SIG-M5 (cell line): Measurements from ENCODE around the gene RFXANK.
"Not testable (repeated sequence)": the region's sequence is repeated elsewhere in the genome, so short reads cannot be mapped to it uniquely, and the experiment has no call there.

Experiments
- DNase-seq: peaks from one replicate; lab custom pipeline; 2025; lab: John Stamatoyannopoulos, UW

The RFXANK gene

DNA sequence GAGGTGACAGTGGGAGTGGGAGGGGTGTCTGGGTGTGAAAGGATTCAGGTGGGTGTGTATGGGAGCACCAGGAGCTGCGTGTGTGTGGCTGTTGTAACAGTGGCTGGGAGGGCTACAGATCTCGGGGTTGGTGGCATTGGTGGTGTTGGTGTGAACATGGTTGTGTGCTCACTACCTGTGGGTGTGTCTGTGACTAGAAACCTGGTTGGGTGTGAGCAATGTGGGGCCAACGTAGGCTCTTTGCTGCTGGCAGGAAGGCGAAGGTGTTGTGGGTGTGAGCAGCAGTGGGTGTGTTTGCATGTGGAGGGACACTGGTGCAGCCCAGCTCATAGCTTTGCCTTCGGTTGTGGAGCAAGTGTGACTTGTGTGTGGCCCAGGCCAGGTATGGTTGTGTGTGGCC is 14.9 kb downstream of the RFXANK start:
- DNase-seq, result no peak

GRCh38 chr19:19207637-19208572 is 15.8 kb downstream of the RFXANK start:
- DNase-seq, result no peak

GRCh38 chr19:19209372-19209771 is 17.3 kb downstream of the RFXANK start:
- DNase-seq, result no peak

DNA sequence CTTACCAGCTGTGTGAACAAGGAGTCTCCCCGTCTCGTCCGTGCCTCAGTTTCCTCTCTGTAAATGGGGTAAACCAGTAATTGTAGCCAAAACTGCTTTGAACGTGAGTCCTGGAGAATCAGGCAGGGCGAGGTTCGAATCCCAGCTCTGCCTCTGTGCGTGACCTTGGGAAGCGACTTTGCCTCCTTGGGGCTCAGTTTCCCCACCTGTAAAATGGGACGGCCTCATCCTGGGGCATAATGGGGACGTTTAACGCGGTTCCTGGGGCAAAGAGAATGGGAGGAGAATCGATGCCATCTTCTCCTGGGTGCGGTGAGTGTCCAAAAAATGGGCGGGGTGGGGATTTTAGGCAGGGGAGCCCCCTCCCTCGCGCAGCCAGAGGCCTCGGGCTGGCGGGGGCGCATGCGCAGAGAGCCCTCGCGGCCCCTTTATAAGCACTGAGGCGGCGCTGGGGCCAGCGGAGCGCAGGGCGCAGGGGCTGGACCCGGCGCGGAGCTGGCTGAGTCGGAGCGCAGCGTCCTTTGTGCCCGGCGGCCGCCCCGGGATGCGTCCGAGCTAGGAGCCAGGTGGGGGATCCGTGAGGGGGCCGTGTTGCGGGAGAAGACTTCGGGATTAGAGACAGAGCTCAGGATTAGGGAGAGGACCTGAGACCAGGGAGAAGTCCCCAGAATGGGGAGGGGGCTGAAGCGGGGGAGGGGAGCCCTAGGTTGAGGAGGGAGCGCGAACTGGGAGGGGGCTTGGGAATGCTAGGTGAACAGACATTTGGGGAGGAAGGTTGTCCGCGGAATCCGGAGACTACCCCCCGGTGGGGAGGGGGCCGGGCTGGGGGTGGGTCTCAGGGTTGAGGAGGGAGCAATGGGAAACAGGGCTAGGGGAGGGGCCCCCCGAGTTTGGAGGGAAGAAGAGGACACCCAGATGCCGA is 19.7 kb downstream of the RFXANK start, which contains the start of gene NCAN:
Gene NCAN (plus strand): TSS at position 460 of the 922 bp plus-strand sequence. CDS start 4,996 bp downstream, outside the sequence.
- no peak for DNase-seq

DNA sequence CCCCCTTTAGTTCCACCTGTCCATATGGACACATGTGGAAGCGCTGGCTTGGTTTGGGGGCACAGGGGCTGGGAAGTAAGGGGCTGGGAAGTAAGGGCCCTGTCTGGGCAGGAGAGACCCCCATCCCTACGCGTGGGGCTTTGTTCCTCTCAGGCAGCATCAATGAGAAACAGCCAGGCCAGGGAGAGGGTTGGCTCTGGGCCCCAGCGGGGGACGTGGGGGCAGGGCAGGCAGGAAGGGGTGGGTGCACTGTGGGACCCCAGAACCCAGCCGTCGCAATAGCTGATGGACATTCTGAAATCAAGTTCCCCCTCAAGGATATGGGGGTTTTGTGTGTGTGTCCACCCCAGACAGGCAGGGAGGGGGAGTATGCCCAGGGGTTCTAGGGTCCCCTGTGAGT is 20.9 kb downstream of the RFXANK start:
- DNase-seq, result no peak

DNA sequence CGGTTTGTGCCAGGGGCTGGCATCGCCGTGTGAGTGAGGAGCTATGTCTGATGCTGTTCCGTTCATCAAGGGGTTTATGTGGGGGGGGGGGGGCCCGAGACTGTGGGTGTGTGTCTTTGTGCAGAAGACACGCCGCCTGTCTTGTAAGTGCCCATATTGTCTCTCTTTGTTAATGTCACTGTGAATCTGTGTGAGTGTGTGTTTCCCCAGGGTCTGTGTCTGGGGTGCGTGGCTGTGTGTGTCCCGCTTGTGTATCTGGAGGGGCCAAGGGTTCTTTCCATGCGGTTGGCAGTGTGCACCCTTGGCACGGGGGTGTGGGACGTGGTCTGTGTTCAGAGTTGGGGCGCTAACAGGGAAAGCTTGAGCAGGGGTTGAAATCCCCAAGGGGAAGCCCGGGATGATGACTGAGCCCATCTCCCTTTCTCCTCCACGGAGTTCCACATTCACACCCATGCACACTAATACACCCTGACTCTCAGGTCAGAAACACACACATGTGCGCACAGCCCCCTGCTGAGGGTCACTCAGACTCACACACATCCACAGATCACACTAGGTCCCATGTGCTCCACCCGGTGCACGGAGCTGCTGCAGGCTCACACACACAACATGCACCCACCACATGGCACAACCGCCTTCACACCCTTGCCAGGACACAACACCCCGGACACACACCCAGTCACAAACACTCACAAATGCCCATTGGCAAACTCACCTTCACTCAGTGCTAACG is 21.5 kb downstream of the RFXANK start:
- no peak for DNase-seq

- DNase-seq, result no peak
Measured at GRCh38 chr19:19214159-19214490, 22.1 kb downstream of the RFXANK start.

DNA sequence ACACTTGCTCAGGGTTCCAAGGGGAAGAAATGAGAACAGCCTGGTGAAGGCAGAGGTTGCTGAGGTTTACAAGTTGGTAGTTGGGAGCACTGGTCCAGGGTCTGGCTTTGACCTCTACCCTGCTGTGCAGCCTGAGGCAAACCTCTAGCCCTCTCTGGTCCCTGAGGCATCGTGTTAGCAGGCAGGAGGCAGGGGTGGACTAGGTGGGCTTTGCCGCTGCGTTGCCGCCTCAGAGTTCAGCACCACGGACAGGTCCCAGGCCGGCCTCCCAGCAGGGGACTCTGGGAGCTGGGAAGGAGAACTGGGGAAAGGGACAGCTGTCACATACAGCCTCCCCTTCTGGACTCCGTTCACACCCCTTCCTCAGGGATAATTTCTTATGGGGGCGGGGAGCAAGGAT is 22.8 kb downstream of the RFXANK start:
- DNase-seq, result no peak

DNA sequence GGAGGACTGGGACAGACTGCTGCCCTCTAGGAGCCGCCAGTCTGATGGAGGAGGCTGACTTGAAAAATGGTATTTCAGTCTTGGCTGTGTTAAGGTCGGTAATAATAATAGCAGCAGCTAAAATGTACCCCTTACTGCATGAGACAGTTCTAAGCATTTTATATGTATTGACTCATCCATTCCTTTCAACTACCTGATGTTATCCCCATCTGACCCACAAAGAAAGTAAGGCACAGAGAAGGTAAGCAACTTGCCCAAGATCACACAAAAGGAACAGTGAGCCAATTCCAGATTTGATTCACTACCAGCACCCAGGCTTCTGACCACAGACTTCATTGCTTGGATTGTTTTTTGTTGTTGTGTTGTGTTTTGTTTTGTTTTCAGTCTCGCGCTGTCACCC is 23.7 kb downstream of the RFXANK start:
- DNase-seq, result no peak

DNA sequence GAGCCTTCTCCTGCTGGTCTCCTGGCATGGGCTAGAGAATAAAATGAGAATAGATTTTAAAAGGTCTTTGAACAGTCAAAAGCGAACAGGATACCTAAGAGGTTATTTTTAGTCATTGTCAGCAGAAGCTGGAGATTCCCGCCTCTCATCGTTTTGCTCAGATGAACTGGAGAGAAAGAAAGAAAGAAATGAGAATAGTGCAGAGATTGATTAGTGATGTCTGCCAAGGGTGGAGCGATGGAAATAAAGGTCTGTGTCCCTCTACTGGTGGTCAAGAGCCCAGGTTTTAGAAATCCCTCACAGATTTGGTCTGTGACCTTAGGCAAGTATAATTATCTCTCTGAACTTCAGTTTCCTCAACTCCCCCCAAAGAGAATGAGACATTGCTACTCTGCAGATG is 25.0 kb downstream of the RFXANK start:
- no peak for DNase-seq

- DNase-seq, result no peak
Measured at GRCh38 chr19:19218911-19219310, 26.9 kb downstream of the RFXANK start.

DNA sequence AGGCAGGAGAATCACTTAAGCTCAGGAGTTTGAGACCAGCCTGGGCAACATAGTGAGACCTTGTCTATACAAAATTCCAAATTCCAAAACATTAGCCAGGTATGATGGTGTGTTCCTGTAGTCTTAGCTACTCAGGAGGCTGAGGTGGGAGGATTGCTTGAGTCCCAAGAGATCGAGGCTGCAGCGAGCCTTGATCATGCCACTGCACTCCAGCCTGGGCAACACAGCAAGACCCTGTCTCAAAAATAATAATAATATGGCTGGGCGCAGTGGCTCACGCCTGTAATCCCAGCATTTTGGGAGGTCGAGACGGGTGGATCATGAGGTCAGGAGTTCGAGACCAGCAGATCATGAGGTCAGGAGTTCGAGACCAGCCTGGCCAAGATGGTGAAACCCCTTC is 28.9 kb downstream of the RFXANK start:
- not testable (repeated sequence) for DNase-seq

GRCh38 chr19:19223060-19223459 is 31.0 kb downstream of the RFXANK start:
- no peak for DNase-seq

DNA sequence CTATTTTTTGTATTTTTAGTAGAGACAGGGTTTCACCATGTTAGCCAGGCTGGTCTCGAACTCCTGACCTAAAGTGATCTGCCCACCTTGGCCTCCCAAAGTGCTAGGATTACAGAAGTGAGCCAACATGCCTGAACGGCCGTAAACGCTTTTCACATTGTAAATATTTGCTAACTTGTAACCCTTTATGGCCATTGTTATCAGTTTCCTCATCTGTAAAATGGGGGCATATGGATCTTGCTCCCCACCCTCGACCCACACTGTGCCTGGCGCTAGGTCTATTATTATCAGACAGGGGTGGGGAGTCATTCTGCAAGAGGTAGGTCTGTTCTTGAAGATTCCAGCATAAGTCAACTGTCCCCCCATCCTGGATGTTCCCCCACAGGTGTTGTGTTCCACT is 31.6 kb downstream of the RFXANK start:
- DNase-seq, result no peak

DNA sequence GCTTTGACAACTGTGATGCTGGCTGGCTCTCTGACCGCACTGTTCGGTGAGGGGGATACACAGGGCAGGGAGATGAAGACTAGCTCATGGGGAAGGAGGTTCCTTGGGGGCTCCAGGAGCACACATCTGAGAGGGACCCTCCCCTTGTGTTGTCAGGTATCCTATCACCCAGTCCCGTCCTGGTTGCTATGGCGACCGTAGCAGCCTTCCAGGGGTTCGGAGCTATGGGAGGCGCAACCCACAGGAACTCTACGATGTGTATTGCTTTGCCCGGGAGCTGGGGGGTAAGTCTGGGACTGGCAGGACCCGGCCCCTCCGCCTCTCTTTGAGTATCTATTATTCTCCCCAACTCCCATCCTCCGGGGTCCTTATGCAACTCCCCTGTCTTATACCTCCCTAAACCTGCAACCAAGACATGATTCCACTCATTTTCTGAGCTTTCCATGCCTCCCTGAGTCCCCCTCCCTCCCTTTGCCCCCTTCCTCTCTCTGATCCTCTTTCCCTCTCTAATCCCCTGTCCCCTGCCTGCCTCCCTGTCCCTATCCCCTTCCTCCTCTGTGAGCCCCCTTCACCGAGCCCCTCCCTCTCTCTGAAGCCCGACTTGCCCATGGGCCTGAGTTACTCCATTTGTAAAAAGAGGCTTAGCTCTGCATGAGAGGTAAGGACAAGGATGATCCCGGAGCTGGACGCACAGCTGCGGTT is 32.2 kb downstream of the RFXANK start:
- DNase-seq, result no peak

DNA sequence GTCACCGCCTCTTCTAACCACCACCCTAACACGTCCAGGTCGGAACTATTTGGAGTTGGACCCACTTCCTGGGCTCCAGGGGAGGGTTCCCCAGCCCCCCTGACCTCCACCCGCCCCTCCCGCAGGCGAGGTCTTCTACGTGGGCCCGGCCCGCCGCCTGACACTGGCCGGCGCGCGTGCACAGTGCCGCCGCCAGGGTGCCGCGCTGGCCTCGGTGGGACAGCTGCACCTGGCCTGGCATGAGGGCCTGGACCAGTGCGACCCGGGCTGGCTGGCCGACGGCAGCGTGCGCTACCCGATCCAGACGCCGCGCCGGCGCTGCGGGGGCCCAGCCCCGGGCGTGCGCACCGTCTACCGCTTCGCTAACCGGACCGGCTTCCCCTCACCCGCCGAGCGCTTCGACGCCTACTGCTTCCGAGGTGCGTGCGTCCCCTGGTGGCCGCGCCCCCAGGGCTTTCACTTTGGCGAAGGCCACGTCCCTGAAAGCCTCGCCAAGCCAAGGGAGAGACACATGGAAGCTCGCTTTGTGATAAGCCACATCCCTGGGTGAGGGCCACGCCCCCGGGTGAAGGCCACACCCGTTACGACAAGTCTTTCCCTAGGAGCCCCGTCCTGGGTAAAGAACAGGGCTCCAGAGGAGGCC is 32.9 kb downstream of the RFXANK start:
- DNase-seq, result no peak

DNA sequence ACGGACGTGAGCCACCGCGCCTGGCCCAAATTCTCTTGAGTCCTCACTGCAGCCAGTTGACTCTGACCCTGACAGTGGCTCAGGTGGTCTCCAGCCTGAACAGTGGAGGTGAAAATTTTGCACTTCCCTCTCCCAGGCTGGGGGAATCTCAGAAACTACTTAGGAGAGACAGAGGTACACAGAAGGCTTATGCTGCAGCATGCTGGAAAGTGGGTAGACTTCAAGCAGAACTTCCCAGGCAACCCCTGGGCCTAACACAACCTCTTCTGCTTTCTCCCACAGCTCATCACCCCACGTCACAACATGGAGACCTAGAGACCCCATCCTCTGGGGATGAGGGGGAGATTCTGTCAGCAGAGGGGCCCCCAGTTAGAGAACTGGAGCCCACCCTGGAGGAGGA is 34.1 kb downstream of the RFXANK start:
- DNase-seq, result no peak

GRCh38 chr19:19226663-19227062 is 34.6 kb downstream of the RFXANK start:
- DNase-seq, result no peak

DNA sequence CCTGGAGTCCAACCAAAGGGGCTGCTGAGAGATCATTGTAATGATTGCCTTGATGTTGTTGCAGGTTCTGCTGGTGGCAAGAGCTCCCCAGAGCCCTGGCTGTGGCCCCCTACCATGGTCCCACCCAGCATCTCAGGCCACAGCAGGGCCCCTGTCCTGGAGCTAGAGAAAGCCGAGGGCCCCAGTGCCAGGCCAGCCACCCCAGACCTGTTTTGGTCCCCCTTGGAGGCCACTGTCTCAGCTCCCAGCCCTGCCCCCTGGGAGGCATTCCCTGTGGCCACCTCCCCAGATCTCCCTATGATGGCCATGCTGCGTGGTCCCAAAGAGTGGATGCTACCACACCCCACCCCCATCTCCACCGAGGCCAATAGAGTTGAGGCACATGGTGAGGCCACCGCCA is 35.2 kb downstream of the RFXANK start:
- no peak for DNase-seq

- no peak for DNase-seq
Measured at GRCh38 chr19:19229701-19230100, 37.6 kb downstream of the RFXANK start.

- no peak for DNase-seq
Measured at GRCh38 chr19:19230999-19231398, 38.9 kb downstream of the RFXANK start.
